Activated CD4-positive, alpha-beta T cell treated with anti-CD3 and anti-CD28 coated beads, Interleukin-2, amount 10 ng/mL, durations not matched to agents 7 days and 5 days (primary cell): Measurements from ENCODE around the gene GPHA2. TPM values are rescaled to one million over a fixed set of nuclear protein-coding genes. Genes with fewer than 3 reads are reported as not detected.

Experiments used
- CTCF ChIA-PET: fragments of 350-600 bp; sonication (Branson Sonifier 250); formaldehyde crosslinking; loops from one replicate; lab custom pipeline; 2021; ENCODE audit warnings: antibody characterized with exemption; lab: Charles Lee
- POLR2A ChIA-PET: fragments of 350-600 bp; sonication (Branson Sonifier 250); formaldehyde crosslinking; loops from one replicate; lab custom pipeline; 2021; ENCODE audit warnings: antibody characterized with exemption; lab: Charles Lee
- DNase-seq: peaks from one replicate; pipeline ENCODE4 v3.0.0-alpha.2; 2020
- H3K27ac Mint-ChIP-seq: one replicate; pipeline ENCODE4 v1.8.0; 2021; ENCODE audit warnings: mild to moderate bottlenecking, moderate library complexity, mixed read lengths
- H3K27me3 Mint-ChIP-seq: one replicate; pipeline ENCODE4 v1.8.0; 2021; ENCODE audit warnings: mixed read lengths
- H3K36me3 Mint-ChIP-seq: one replicate; pipeline ENCODE4 v1.8.0; 2021; ENCODE audit warnings: low read depth, mixed read lengths
- H3K4me1 Mint-ChIP-seq: one replicate; pipeline ENCODE4 v1.8.0; 2021; ENCODE audit warnings: mixed read lengths
- H3K4me3 Mint-ChIP-seq: one replicate; pipeline ENCODE4 v1.8.0; 2021; ENCODE audit warnings: mild to moderate bottlenecking, moderate library complexity, mixed read lengths
- H3K9me3 Mint-ChIP-seq: one replicate; pipeline ENCODE4 v1.8.0; 2021; ENCODE audit warnings: mixed read lengths
- total RNA-seq, 2 experiments: library from RNA; stranded (reverse); gene quantifications; one replicate each; pipeline ENCODE4 v1.2.3, GENCODE V29; 2021

Gene GPHA2
- total RNA-seq, 2 experiments from 2014 or later = not detected

DNA sequence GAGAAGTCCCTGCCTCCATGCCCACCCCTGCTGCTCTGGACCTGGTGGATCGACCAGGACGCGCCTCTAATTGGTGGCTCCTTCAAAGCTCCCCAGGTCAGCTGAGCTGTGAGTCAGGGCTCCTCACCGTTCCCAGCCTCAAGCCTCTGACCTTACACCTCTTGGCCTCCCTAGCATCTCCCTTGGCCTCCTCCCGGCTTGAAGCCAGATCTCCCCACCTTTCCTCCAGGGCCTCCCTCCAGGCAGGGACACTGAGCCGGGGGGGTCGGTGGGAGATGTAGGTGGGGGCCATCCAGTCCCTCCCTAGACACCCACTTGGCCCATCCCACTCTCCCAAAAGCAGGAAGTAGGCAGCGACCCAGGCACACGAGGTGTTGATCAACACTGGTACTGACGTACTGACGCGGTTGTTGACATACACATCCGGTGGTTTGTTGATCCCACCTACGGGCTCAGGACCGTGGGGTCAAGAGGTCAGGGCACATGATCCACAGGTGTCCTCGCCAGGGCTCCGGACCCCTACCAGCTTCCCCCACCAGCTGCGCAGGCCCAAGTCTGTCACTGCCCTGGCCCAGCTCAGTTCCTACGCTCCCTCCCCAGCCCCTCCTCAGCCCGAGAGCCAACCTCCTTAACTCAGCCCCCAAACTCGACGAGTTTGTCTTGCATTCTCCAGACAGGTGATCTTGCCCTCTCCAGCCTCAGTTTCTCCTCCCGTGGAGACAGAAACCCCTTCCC is 19.5 kb downstream of the GPHA2 start:
- Mint-ChIP-seq H3K27ac (peak overlapping the region; percentile 97), H3K36me3 (peaks cover 6% of the 10 kb centered on the region), H3K9me3 (no peaks in the 10 kb centered on the region), H3K4me1 (peaks cover 25% of the 10 kb centered on the region), H3K4me3 (peak overlapping the region; percentile 85), H3K27me3 (no peaks in the 10 kb centered on the region)
- peak; percentile 75 for DNase-seq
- ChIA-PET POLR2A (interaction anchor here (0.6 kb wide), 1 partner anchor 57 kb away, joined by 3 read pairs; no protein-coding TSS in a partner anchor), CTCF (interaction anchor here (1.0 to 1.5 kb wide), 4 partner anchors 16 to 98 kb away, joined by 3 to 6 read pairs (median 3); partner anchors contain the start of gene ARL2)

DNA sequence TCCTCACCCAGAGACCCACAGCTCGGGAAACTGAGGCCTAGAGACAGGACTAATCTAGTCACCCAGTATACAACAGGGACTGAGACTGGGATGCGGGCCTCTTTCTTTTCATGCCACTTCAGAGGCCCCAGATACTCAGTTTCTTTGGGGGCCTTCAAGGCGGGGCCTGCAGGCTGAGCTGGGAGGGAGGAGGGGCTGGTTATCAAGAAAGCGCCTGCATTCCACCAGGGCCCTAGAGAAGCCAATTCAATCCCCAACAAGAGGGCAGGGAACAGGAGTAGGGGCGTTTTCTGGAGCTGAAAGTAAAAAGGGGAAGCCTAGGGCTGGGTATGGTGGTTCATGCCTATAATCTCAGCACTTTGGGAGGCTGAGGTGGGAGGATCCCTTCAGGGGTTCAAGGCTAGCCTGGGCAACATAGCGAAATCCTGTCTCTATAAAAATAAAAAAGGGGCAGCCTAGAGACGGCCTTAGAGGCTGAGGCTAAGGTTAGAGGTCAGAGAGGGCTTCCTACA is 20.3 kb downstream of the GPHA2 start:
- Mint-ChIP-seq H3K4me1 (peaks cover 25% of the 10 kb centered on the region), H3K36me3 (peaks cover 7% of the 10 kb centered on the region), H3K4me3 (peak overlapping the region; percentile 85), H3K27ac (peak overlapping the region; percentile 97), H3K9me3 (no peaks in the 10 kb centered on the region), H3K27me3 (no peaks in the 10 kb centered on the region)
- CTCF ChIA-PET = interaction anchor here (0.6 to 1.4 kb wide), 6 partner anchors 15 to 423 kb away, joined by 3 to 6 read pairs (median 4); partner anchors contain the start of gene SF1
- POLR2A ChIA-PET = no interaction called here
- no peak for DNase-seq

DNA sequence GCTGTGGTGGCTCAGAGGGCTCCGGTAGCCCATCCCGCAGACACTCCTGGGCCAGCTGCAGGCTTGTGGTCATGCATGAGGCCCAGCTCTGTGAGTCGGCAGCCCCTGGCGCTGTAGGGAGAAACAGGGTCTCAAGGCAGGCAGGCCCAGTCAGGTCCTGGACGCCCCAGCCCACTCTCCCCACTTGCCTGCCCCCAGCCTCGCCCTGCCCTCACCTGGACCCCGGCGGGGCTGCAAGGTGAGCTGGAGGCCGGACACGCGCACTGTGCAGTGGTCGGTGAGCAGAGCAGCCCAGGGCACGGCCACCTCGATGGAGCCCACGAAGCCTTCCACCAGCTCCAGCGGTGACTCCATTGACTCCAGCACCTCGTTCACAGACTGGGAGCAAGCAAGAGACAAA is 21.6 kb downstream of the GPHA2 start:
- H3K4me1 Mint-ChIP-seq = peaks cover 25% of the 10 kb centered on the region
- H3K27ac Mint-ChIP-seq = no peak overlapping the region
- no peak for DNase-seq
- no peaks in the 10 kb centered on the region for H3K27me3 Mint-ChIP-seq
- CTCF ChIA-PET = no interaction called here
- H3K4me3 Mint-ChIP-seq = no peak overlapping the region
- peaks cover 7% of the 10 kb centered on the region for H3K36me3 Mint-ChIP-seq
- POLR2A ChIA-PET = no interaction called here
- no peaks in the 10 kb centered on the region for H3K9me3 Mint-ChIP-seq

DNA sequence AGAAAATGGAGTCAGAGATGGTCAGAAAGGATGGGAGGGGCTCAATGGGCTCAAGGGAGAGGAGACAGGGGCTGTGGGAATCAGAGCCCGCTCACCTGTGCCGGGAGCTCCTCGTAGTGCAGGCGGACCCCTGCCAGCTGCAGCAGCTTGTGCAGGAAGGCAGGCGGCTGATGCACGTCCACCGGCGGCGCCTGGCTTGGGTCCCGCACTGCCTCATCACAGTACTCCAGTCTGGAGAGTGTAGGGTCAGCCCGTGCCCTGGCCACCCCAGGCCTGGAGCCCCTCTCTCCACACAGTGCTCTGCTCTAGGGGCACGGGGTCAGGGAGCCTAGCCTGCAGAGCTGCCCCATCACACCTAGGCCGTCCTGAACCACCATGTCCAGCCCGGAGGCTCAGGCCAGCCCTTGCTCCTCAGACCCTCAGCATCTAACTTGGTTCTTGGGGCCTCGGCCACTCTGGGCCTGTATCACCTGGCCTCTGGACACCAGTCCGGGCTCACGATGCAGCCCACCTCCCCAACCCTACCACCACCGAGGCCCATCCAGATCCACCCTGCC is 22.4 kb downstream of the GPHA2 start:
- no peak overlapping the region for H3K4me3 Mint-ChIP-seq
- H3K27ac Mint-ChIP-seq = no peak overlapping the region
- H3K4me1 Mint-ChIP-seq = peaks cover 23% of the 10 kb centered on the region
- peaks cover 7% of the 10 kb centered on the region for H3K36me3 Mint-ChIP-seq
- POLR2A ChIA-PET = no interaction called here
- no peaks in the 10 kb centered on the region for H3K9me3 Mint-ChIP-seq
- H3K27me3 Mint-ChIP-seq = no peaks in the 10 kb centered on the region
- DNase-seq = no peak
- CTCF ChIA-PET = interaction anchor here (1.3 kb wide), 1 partner anchor 16 kb away, joined by 4 read pairs; no protein-coding TSS in a partner anchor

- Mint-ChIP-seq H3K27ac (peak overlapping the region; percentile 58), H3K27me3 (no peaks in the 10 kb centered on the region), H3K4me1 (peaks cover 13% of the 10 kb centered on the region), H3K36me3 (peaks cover 12% of the 10 kb centered on the region), H3K4me3 (no peak overlapping the region), H3K9me3 (no peaks in the 10 kb centered on the region)
- no peak for DNase-seq
- CTCF ChIA-PET = interaction anchor here (0.6 to 1.9 kb wide), 6 partner anchors 11 to 206 kb away, joined by 3 to 6 read pairs (median 4); partner anchors contain the start of gene ZNHIT2
- POLR2A ChIA-PET = no interaction called here
These were observed 24.0 kb downstream of the GPHA2 start for GRCh38 chr11:64911689-64912088.

GRCh38 chr11:64911142-64911541 is 24.6 kb downstream of the GPHA2 start:
- no peak for DNase-seq
- Mint-ChIP-seq H3K27me3 (no peaks in the 10 kb centered on the region), H3K27ac (no peak overlapping the region), H3K4me1 (peaks cover 10% of the 10 kb centered on the region), H3K36me3 (peaks cover 12% of the 10 kb centered on the region), H3K9me3 (no peaks in the 10 kb centered on the region), H3K4me3 (no peak overlapping the region)
- ChIA-PET CTCF (interaction anchor here (1.2 to 1.9 kb wide), 4 partner anchors 17 to 206 kb away, joined by 3 to 6 read pairs (median 4); partner anchors contain the start of gene ZNHIT2), POLR2A (no interaction called here)

DNA sequence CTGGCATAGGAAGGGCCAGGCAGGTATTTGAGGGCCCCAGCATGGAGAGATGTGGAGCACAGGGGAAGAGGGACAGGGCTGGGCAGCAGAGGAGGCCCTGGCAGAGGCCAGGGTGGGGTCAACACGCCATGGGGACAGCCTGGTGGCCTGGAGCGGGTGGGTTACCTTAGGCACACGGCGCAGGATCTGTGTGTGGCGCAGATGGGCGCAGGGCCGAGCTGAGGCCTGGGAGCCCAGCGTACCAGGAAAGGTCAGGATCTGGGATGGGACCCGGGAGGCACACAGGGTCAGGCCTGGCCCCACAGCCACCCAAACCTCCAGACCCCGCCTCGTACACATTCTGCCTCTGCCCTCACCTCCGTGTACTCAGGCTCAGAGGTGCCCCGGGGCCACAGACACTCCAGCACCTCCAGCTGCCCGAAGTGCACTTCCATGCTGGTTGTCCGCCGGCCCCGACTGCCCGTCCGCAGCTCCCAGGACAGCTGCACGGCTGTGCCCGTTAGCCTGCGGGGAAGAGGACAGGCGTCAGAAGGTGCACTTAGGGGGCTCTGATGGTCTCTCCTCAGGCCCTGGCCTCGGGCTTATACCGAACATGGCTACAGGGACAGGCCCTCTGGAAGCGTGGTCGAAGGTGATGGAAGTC is 25.1 kb downstream of the GPHA2 start:
- POLR2A ChIA-PET = no interaction called here
- Mint-ChIP-seq H3K27me3 (no peaks in the 10 kb centered on the region), H3K27ac (peak overlapping the region; percentile 6), H3K9me3 (no peaks in the 10 kb centered on the region), H3K4me3 (no peak overlapping the region), H3K4me1 (peaks cover 6% of the 10 kb centered on the region), H3K36me3 (peaks cover 14% of the 10 kb centered on the region)
- CTCF ChIA-PET = interaction anchor here (0.6 kb wide), 1 partner anchor 54 kb away, joined by 3 read pairs; no protein-coding TSS in a partner anchor
- no peak for DNase-seq

- no peak for DNase-seq
- ChIA-PET CTCF (interaction anchor here (0.6 to 1.1 kb wide), 2 partner anchors 28 to 54 kb away, joined by 3 read pairs; no protein-coding TSS in a partner anchor), POLR2A (no interaction called here)
- peaks cover 19% of the 10 kb centered on the region for H3K36me3 Mint-ChIP-seq
- H3K27me3 Mint-ChIP-seq = no peaks in the 10 kb centered on the region
- peaks cover 2% of the 10 kb centered on the region for H3K4me1 Mint-ChIP-seq
- no peak overlapping the region for H3K4me3 Mint-ChIP-seq
- no peak overlapping the region for H3K27ac Mint-ChIP-seq
- no peaks in the 10 kb centered on the region for H3K9me3 Mint-ChIP-seq
These were observed 25.9 kb downstream of the GPHA2 start for GRCh38 chr11:64909653-64910343.

DNA sequence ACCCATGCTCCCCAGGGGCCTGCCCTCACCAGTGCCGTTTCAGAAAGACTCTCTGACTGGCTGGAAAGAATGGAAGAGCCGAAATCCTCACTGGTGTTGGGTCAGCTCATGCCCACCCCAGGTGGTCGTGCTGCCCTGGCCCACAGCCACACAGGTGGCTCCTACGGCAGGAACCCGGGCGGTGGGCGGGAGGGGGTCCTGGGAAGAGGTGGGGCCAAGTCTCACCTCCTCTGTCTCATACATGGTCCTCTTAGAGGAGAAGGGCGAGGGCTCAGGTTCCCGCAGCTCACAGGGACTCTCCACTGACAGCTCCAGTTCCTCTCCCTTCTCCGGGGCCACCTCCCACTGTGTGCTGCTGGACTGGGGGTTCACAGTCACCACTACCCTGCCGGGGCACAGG is 26.9 kb downstream of the GPHA2 start:
- POLR2A ChIA-PET = no interaction called here
- Mint-ChIP-seq H3K4me3 (no peak overlapping the region), H3K36me3 (peaks cover 19% of the 10 kb centered on the region), H3K27me3 (no peaks in the 10 kb centered on the region), H3K4me1 (no peaks in the 10 kb centered on the region), H3K27ac (no peak overlapping the region), H3K9me3 (no peaks in the 10 kb centered on the region)
- DNase-seq = no peak
- CTCF ChIA-PET = interaction anchor here (1.0 kb wide), 1 partner anchor 63 kb away, joined by 3 read pairs; no protein-coding TSS in a partner anchor

GRCh38 chr11:64906314-64906635 is 29.4 kb downstream of the GPHA2 start:
- peaks cover 20% of the 10 kb centered on the region for H3K36me3 Mint-ChIP-seq
- no peaks in the 10 kb centered on the region for H3K9me3 Mint-ChIP-seq
- no peak overlapping the region for H3K4me3 Mint-ChIP-seq
- peaks cover 6% of the 10 kb centered on the region for H3K4me1 Mint-ChIP-seq
- no peaks in the 10 kb centered on the region for H3K27me3 Mint-ChIP-seq
- DNase-seq = no peak
- ChIA-PET POLR2A (no interaction called here), CTCF (interaction anchor here (1.7 to 1.8 kb wide), 2 partner anchors 18 to 21 kb away, joined by 3 to 4 read pairs; no protein-coding TSS in a partner anchor)
- no peak overlapping the region for H3K27ac Mint-ChIP-seq

GRCh38 chr11:64905516-64906313 is 30.0 kb downstream of the GPHA2 start:
- Mint-ChIP-seq H3K27ac (no peak overlapping the region), H3K4me1 (peaks cover 6% of the 10 kb centered on the region), H3K4me3 (no peak overlapping the region), H3K36me3 (peaks cover 21% of the 10 kb centered on the region), H3K9me3 (no peaks in the 10 kb centered on the region), H3K27me3 (no peaks in the 10 kb centered on the region)
- ChIA-PET POLR2A (no interaction called here), CTCF (interaction anchor here (1.7 to 1.8 kb wide), 2 partner anchors 18 to 22 kb away, joined by 3 to 4 read pairs; no protein-coding TSS in a partner anchor)
- DNase-seq = no peak
